GM21360 (cell line): ENCODE results near the gene NRIP2.
A peak's percentile ranks its signal among the peaks of the same experiment; 100 is the strongest.
"Not testable (repeated sequence)": the region's sequence is repeated elsewhere in the genome, so short reads cannot be mapped to it uniquely, and the experiment has no call there.

ENCODE experiments used
- ATAC-seq: cut with Tn5 transposase; IDR thresholded peaks from one replicate; pipeline ENCODE4 v1.9.1; 2021; ENCODE audit warnings: mild to moderate bottlenecking, moderate library complexity; ENCODE audit not compliant: unreplicated experiment

Gene NRIP2

GRCh38 chr12:2834581-2835491 lies at the start of gene NRIP2:
Gene NRIP2 (minus strand): TSS chr12:2835035. CDS start chr12:2834983, 52 bp downstream.
- no peak for ATAC-seq

DNA sequence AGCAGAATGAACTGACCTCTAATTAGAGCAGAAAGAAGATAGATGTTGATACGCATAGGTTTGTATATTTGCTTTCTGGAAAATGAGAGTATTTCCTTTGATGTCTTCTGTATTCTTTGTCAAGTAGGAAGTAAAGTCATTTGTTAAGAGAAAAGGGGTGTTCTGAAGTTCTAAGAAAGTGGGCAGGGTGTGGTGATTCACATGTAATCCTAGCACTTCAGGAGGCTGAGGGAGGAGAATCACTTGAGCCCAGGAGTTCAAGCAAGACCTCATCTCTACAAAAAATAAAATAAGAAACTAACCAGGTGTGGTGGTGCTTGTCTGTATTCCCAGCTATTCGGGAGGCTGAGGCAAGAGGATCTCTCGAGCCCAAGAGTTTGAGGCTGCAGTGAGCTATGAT lies 45.0 kb upstream of the NRIP2 start:
- ATAC-seq = no peak

- ATAC-seq = no peak
These were observed 43.3 kb upstream of the NRIP2 start for GRCh38 chr12:2877953-2878732.

DNA sequence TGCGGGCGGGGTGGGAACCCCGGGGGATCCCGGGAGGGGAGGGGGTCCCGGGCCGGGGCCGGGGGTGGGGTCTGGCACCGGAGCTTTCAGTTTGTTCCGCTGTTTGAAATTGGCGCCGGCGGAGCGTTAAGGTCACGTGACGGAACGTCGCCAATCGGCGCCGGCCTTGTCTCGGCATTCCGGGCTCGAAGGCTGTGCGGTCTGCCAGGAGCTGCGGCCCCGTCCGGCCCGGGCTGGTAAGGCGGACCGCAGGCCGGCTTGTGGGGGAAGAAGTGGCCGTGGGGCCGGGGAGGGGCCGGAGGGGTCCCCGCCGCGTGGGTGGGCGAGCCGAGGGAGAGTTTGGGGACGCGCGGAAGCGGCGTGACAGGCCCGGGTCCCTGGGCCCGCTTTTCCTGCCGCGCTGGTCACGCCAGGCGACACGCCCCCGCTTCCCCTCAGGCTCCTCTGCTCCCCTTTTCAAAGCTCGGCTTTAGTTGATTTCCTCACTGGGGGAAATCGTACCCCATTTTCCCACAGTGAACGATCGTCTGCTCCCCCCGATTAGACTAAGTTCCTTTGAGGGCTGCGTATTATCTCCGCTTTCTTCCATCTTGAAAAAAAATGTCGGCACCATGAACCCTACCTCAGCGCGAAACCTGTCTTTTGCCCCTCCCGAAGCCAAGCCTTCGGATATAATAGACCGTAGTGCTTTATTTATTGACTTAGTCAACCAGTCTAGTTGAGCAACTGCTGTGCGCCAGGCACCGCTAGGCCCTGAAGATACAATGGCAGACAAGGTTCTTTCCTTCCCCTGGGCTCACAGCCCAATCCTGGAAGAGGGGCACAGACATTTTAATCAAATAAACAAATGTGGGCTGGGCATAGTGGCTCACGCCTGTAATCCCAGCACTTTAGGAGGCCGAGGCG lies 42.5 kb upstream of the NRIP2 start, which contains the start of the genes FOXM1 and RHNO1:
FOXM1 (minus strand) TSS at position 128 of the 906 bp plus-strand sequence. CDS start 2,696 bp downstream, outside the sequence.
RHNO1 (plus strand) TSS at position 177 of the 906 bp plus-strand sequence. CDS start 8,144 bp downstream, outside the sequence.
- ATAC-seq = peak; percentile 76

- ATAC-seq = peak; percentile 27
These were observed 41.7 kb upstream of the NRIP2 start for GRCh38 chr12:2876431-2877046.

DNA sequence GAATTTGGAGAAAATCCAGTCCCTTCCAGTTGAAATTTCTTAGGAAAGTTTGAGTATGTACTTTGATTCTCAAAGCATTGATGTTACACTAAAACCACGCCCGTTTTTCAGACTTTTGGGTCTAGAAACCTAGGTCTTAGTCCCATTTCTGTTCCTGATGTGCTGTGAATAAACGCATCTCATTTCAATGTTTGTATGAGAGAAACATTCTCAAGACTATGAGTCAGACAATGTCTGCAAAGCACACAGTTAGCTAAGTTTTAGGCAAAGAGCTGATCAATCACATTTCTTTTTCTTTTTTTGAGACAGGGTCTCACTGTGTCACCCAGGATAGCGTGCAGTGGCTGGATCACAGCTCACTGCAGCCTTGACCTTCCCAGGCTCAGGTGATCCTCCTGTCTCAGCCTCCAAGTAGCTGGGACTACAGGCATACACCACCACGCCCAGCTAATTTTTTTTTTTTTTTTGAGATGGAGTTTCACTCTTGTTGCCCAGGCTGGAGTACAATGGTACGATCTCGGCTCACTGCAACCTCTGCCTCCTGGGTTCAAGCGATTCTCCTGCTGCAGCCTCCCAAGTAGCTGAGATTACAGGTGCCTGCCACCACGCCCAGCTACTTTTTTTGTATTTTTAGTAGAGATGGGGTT lies 34.3 kb upstream of the NRIP2 start:
- not testable (repeated sequence) for ATAC-seq

DNA sequence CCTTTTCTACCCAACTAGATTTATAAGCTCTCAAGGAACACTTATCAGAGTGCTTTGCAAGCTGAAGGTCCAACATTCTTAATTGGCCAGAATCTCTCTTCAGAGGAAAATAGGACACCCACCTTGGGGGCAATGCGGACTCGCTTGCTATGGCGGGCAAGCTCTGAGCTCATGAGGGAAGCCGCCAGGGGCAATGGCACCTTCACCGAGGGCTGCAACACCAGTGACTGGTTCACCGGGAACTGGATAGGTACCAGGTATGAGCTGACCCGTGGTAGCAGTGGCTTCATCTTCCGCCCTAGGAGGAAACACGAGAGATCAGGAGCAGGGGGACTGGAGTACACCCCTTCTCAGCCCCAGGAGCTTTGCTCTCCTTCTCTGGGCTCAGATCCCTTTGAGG lies 29.4 kb upstream of the NRIP2 start:
- ATAC-seq = no peak

GRCh38 chr12:2863402-2863801 lies 28.6 kb upstream of the NRIP2 start:
- ATAC-seq = not testable (repeated sequence)

DNA sequence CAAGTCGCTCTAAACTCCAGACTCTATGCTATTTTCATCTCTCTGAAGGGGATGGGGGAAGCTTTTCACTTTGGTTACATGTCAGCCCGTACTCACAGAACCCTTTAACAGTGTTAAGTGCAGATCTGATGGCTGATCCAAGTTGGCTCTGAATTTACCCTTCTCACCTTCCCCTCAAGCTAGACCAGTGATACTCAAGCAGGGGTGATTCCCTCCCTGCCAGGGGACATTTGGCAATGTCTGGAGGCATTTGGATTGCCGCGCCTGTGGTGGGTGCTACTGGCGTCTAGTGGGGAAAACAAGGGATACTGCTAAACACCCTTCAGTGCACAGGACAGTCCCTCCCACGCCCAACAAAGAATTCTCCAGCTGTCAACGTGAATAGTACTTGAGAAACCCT lies 28.0 kb upstream of the NRIP2 start:
- no peak for ATAC-seq

DNA sequence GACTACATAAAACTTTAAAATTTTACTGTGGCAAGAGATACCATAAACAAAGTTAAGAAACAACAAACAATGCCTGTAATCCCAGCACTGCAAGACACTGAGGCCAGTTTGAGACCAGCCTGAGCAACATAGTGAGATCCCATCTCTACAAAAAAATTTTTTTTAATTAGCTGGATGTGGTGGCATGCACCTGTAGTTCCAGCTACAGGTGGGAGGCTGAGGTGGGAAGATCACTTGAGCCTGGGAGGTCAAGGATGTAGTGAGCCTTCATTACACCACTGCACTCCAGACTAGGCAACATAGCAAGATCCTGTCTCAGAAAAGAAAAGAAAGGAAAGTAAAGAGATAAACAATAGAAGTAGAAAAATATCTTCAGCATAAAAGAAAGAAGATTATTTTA lies 25.3 kb upstream of the NRIP2 start:
- ATAC-seq = no peak

DNA sequence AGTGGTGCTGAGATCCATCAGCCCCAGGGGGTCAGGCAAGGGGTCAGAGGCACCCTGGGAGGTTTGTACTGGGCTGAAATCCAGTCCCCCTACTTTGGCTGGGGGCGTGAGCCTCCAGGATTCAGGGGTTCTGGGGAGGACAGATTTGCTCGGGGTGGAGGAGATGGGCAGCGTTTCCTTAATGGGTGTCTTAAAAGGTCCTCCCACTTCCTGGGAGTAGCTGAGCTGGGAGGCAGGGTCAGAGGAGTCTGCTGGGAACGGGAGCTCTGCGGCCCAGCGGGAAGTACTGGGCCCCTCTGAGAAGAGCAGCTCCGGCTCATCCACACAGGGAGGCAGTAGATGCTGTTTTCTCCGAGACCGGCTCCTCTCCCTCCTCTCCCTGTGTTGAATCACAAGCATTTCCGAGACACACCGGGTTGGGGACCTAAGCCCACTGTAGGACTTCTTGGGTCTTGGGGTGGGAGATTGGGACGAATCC lies 24.1 kb upstream of the NRIP2 start:
- no peak for ATAC-seq

DNA sequence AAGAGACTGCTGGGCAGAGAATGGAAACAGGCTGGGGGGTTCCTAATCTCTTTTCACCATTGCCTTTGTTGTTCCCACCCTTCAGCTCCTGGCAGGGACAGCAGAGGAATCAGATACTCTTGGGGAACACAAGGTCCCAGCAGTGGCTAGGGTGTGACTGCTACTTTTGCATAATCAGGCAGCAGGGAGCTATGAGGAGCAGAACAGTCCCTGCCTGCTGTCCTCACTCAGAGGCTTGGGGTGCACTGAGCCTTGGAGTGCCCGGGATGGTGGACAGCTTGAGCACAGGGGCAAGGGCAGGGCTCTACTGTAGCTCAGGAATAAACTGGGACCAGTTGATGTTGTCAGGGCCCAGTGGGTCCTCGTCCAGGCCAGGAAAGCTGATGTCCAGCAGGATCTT lies 23.5 kb upstream of the NRIP2 start:
- no peak for ATAC-seq

DNA sequence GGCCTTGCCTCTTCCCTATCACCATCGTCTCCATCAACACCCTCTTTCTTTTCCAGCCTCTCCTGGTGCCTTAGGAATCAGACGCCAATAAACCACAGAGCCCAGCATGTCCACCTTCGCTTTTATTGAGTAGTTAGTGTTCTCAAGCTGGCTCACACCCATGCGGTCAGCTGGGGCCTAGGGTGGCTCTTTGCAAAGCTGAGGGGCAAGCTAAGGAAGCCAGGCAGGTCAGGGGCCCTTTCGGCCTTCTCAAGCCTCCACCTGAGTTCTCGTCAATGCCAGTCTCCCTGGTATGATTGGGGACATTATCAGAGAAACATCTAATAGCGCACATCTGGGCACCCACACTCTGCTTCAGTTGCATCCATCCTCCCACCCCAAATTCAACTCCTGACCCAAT lies 22.7 kb upstream of the NRIP2 start:
- ATAC-seq = no peak

DNA sequence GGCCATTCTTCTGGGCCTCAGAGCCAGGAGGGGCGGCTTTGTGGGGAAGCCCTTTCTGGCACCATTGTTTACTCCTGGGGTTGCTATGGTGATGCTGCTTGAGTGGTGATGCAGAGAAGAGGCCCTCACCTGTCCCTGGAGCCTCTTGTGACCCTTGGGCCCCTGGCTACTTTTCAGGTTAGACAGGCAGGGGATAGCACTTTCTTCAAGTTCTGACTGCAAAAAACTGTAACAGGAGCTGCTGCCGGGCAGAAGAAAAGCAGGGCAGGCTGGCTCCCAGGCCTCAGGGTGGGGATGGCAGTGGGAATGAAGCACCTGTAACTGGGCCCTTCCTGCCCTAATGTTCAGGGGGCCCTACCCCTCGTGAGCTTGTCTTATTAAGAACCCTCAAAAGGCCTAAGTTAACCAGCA lies 22.2 kb upstream of the NRIP2 start, which contains the start of gene TEX52:
TEX52 (minus strand) TSS at position 19 of the 411 bp plus-strand sequence; CDS start at position 6, 13 bp downstream.
- no peak for ATAC-seq

- no peak for ATAC-seq
These were observed 21.2 kb upstream of the NRIP2 start for GRCh38 chr12:2856051-2856450.

DNA sequence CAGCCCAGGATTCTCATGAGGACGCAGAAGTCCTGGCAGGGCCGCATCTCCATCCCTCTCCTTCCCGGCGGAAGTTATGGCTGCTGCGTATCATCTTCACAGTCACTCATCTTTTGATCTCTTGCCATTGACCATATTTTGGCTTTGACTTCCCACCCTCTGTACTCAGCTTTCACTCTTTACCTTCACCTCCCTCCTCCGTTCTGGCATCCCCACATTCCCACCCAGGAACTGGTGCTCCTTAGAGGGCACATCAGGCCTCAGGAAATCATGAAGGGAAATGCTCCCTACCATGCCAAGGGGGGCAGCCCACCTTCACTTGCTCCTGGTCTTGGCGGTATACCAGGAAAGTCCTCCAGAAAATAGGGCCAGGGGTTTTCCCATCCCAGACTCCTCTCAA lies 20.7 kb upstream of the NRIP2 start:
- ATAC-seq = no peak

DNA sequence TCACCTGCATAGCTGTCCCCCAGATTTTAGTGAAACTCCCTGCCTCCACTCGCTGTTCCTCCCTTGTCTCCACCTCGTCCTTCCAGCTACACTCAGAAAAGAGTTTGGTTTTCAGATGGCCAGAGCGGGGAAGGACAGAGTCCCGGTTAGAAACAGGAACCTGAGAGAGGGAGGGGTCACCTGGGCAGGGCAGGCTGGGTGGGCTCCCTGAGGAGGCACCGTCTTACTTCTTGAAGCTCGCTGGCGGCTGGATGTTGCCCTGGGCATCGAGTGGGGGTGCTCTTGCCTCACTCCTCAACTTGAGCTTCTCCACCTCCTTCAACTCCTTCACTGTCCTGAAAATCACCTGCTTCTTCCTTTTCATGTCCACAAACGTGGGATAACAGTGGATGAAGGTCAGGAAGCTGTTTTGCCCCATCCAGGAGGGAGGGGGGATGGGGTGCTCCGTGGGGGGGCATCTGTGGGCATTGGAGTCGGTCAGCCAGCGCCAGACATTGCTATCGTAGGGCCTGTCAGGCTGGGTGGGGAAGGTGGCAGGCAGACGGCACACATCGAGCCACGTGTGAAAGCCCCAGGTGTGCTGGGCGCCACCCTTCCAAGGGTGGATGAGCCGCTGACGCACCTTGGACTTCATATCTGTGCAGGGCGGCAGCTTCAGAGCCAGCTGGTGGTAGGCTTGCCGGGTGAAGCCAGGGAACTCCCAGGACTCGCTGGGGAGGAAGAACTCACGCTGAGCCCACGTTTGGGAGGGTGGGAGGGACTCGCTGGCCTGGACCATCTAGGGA lies 20.0 kb upstream of the NRIP2 start:
- no peak for ATAC-seq

DNA sequence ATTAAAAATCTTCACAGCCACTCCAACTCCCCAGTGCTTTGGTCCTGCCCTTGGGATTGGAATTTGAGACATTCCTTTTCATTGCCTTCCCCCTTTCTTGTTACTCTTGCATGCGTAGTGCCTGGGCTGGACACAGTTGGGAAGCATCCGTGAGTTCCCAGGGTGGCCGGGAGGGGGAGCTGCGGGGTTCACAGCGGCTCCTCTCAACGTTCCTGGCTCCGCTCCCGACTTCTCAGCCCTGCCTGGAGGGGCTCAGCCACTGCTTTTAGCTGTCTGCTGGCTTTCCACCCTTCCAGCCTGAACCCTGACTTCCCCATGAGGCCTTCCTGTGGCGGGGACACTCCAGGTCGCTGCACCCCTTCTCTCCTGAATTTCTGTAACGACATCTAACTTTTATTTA lies 18.8 kb upstream of the NRIP2 start:
- ATAC-seq = no peak

GRCh38 chr12:2851931-2852330 lies 17.1 kb upstream of the NRIP2 start:
- no peak for ATAC-seq
